ENCODE data around the gene TRMT2A.

- TF ChIP-seq EZH2 (IDR thresholded peaks at IDR 0.05; ENCODE audit: borderline replicate concordance, low read length) (no peak), CTCF (IDR thresholded peaks at IDR 0.05; ENCODE audit: low read length) (no peak)
Observed at GRCh38 chr22:20085651-20086050, 31.4 kb downstream of the TRMT2A start.

Data from OCI-LY1 (cell line).